Measurements from ENCODE around the gene TEPSIN. TPM values are rescaled to one million over a fixed set of nuclear protein-coding genes. Genes with fewer than 3 reads are reported as not detected.

TEPSIN gene
- total and polyA plus RNA-seq, 2 donors (not counting 1 experiment from before 2014, with no cell fraction given): 5.6 to 11.2 TPM

DNA sequence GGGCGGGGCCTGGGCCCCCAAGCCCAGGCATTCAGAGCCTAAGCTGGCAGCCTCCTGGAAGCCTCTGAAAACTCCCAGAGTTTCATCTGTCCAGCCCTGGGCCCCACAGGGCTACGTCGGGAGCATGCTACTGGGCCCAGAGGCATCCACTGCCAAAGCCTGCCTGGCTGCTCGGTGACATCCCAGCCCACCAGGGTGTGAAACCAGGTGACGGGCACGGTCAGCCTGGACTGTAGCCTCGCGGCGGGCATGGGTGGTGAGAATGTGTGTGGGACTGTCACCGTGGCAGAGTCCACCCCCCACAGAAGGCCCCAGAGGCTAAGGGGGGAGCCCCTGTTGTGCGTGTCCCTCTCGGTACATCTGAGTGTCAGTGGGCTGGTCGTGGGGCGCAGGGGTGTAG is 47.2 kb downstream of the TEPSIN start:
- no peak overlapping the region for H2AFZ ChIP-seq (ENCODE audit: low read length)
- DNase-seq (ENCODE audit: low read depth in 2 of 2): no peak

DNA sequence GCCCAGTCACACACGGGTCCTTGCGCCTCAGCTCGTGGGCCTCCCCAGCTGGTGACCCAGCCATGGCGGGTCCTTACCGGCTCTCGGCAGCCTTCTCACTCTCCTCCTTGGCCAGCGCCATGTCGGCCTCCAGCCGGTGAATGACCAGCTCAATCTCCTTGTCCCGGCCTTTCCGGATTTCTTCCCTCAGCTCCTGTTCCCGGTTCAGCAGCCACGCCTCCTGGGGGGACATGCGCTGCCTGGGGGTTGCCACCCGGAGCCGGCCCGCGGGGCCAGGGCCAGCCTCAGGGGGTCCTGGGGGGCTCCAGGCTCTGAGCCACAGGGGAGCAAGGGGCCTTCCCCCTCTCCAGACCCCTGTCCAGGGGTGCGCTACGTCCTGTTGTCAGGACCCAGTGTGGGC is 47.7 kb downstream of the TEPSIN start:
- H3K4me2 ChIP-seq (ENCODE audit: extremely low read depth, insufficient read depth, low read length): no peak overlapping the region
- H3K27ac ChIP-seq (ENCODE audit: insufficient read depth, low read length): no peak overlapping the region
- H2AFZ ChIP-seq (ENCODE audit: low read length): no peak overlapping the region
- no peak for DNase-seq (ENCODE audit: low read depth in 2 of 2)
- TF ChIP-seq EZH2 (IDR thresholded peaks at IDR 0.05; ENCODE audit: low read length, missing control alignments) (no peak), CTCF (conservative IDR thresholded peaks at IDR 0.05 in 1 of 2, IDR thresholded peaks at IDR 0.05 in 1 of 2; ENCODE audit: low read depth in 1 of 2, low read length in 2 of 2) (no peak)
- no peaks in the 10 kb centered on the region for H3K79me2 ChIP-seq (ENCODE audit: control insufficient read depth, insufficient read depth, low read length)
- no peak overlapping the region for H3K4me3 ChIP-seq (replicated peaks in 1 of 4; ENCODE audit: control extremely low read depth in 1 of 4, insufficient read depth in 1 of 4, low read depth in 3 of 4, low read length in 4 of 4)
- H4K20me1 ChIP-seq (ENCODE audit: control insufficient read depth, extremely low read depth, insufficient read depth, low read length): no peaks in the 10 kb centered on the region
- no peak overlapping the region for H3K9ac ChIP-seq (ENCODE audit: insufficient read depth, low read length)
- H3K36me3 ChIP-seq (ENCODE audit: control insufficient read depth, insufficient read depth, low read length): no peaks in the 10 kb centered on the region
- no peaks in the 10 kb centered on the region for H3K9me3 ChIP-seq (ENCODE audit: control insufficient read depth, insufficient read depth, low read depth, low read length)
- H3K27me3 ChIP-seq (ENCODE audit: control insufficient read depth, insufficient read depth, low read length): no peaks in the 10 kb centered on the region
- no peaks in the 10 kb centered on the region for H3K4me1 ChIP-seq (ENCODE audit: control insufficient read depth, extremely low read depth, insufficient read depth, low read length)

More for the DNA sequence above, 47.2 kb downstream of the TEPSIN start:
- Histone ChIP-seq H3K79me2 (ENCODE audit: control insufficient read depth, insufficient read depth, low read length) (no peaks in the 10 kb centered on the region), H3K9ac (ENCODE audit: insufficient read depth, low read length) (no peak overlapping the region), H3K27me3 (ENCODE audit: control insufficient read depth, insufficient read depth, low read length) (no peaks in the 10 kb centered on the region), H3K9me3 (ENCODE audit: control insufficient read depth, insufficient read depth, low read depth, low read length) (no peaks in the 10 kb centered on the region), H4K20me1 (ENCODE audit: control insufficient read depth, extremely low read depth, insufficient read depth, low read length) (no peaks in the 10 kb centered on the region), H3K4me2 (ENCODE audit: extremely low read depth, insufficient read depth, low read length) (no peak overlapping the region), H3K4me3 (replicated peaks in 1 of 4; ENCODE audit: control extremely low read depth in 1 of 4, insufficient read depth in 1 of 4, low read depth in 3 of 4, low read length in 4 of 4) (no peak overlapping the region), H3K4me1 (ENCODE audit: control insufficient read depth, extremely low read depth, insufficient read depth, low read length) (no peaks in the 10 kb centered on the region), H3K27ac (ENCODE audit: insufficient read depth, low read length) (no peak overlapping the region), H3K36me3 (ENCODE audit: control insufficient read depth, insufficient read depth, low read length) (no peaks in the 10 kb centered on the region)
- TF ChIP-seq EZH2 (IDR thresholded peaks at IDR 0.05; ENCODE audit: low read length, missing control alignments): no peak

GRCh38 chr17:81190591-81190990 is 48.3 kb downstream of the TEPSIN start:
- no peak overlapping the region for H2AFZ ChIP-seq (ENCODE audit: low read length)
- H3K27ac ChIP-seq (ENCODE audit: insufficient read depth, low read length): no peak overlapping the region
- no peaks in the 10 kb centered on the region for H3K36me3 ChIP-seq (ENCODE audit: control insufficient read depth, insufficient read depth, low read length)
- H3K9ac ChIP-seq (ENCODE audit: insufficient read depth, low read length): no peak overlapping the region
- no peak overlapping the region for H3K4me3 ChIP-seq (replicated peaks in 1 of 4; ENCODE audit: control extremely low read depth in 1 of 4, insufficient read depth in 1 of 4, low read depth in 3 of 4, low read length in 4 of 4)
- H3K4me2 ChIP-seq (ENCODE audit: extremely low read depth, insufficient read depth, low read length): no peak overlapping the region
- no peaks in the 10 kb centered on the region for H3K27me3 ChIP-seq (ENCODE audit: control insufficient read depth, insufficient read depth, low read length)
- no peaks in the 10 kb centered on the region for H3K4me1 ChIP-seq (ENCODE audit: control insufficient read depth, extremely low read depth, insufficient read depth, low read length)
- no peak for TF ChIP-seq CTCF (conservative IDR thresholded peaks at IDR 0.05 in 1 of 2, IDR thresholded peaks at IDR 0.05 in 1 of 2; ENCODE audit: low read depth in 1 of 2, low read length in 2 of 2)
- no peak for TF ChIP-seq EZH2 (IDR thresholded peaks at IDR 0.05; ENCODE audit: low read length, missing control alignments)
- no peaks in the 10 kb centered on the region for H3K79me2 ChIP-seq (ENCODE audit: control insufficient read depth, insufficient read depth, low read length)
- no peaks in the 10 kb centered on the region for H4K20me1 ChIP-seq (ENCODE audit: control insufficient read depth, extremely low read depth, insufficient read depth, low read length)
- H3K9me3 ChIP-seq (ENCODE audit: control insufficient read depth, insufficient read depth, low read depth, low read length): no peaks in the 10 kb centered on the region
- DNase-seq (ENCODE audit: low read depth in 2 of 2): no peak

All from fibroblast of lung (primary cell).